ENCODE data around the gene FSD2. TPM values are rescaled to one million over a fixed set of nuclear protein-coding genes. Genes with fewer than 3 reads are reported as not detected.

The FSD2 gene
- total RNA-seq, 2 donors from 2014 or later = not detected

DNA sequence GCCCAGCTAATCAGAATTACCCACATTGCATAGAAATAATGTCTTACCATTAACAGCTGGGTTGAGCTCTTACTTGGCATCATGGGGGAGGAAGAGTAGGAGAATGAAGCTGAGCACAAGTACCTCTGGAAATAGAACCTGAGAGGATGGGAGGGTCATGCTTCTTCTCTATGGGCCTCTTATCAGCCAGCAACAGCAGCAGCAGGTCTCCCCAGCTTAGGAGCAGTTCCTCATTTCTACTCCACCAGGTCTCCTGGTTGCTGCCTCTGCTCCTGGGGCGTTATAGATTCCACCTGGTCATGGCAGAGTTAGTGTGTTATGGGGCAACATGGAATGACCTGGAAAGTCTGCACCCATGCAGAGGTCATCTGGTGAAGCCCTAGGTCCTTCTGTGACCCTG, 3.4 kb downstream of the FSD2 start:
- Histone ChIP-seq H3K9ac (ENCODE audit: extremely low read depth, low read length, poor library complexity, severe bottlenecking) (no peak overlapping the region), H3K27ac (ENCODE audit: low read depth, low read length) (no peak overlapping the region), H3K9me3 (ENCODE audit: control insufficient read depth, low read length) (no peaks in the 10 kb centered on the region), H3K4me3 (ENCODE audit: low read length) (no peak overlapping the region), H3K36me3 (ENCODE audit: control insufficient read depth, insufficient read depth, low read length) (no peaks in the 10 kb centered on the region), H3K4me1 (ENCODE audit: control insufficient read depth, insufficient read depth, low read length) (no peaks in the 10 kb centered on the region), H3K27me3 (ENCODE audit: control insufficient read depth, insufficient read depth, low read length, poor library complexity, severe bottlenecking) (peaks cover 62% of the 10 kb centered on the region)
- 53% methylated on average over 1 of the region's 1 CpG; no CpG with 5 or more reads in 1 of the 2 experiments for WGBS, 2 experiments (ENCODE audit: insufficient coverage in 1 of 2, insufficient read length in 1 of 2)
- no peak overlapping the region for H3K27ac Mint-ChIP-seq
- no peaks in the 10 kb centered on the region for H3K4me1 Mint-ChIP-seq
- H3K9me3 Mint-ChIP-seq = no peaks in the 10 kb centered on the region
- TF ChIP-seq CTCF (conservative IDR thresholded peaks at IDR 0.05) = no peak
- no peak overlapping the region for H3K4me3 Mint-ChIP-seq
- H3K27me3 Mint-ChIP-seq (ENCODE audit: insufficient read depth) = peaks cover 57% of the 10 kb centered on the region
- H3K36me3 Mint-ChIP-seq (ENCODE audit: low read depth) = no peaks in the 10 kb centered on the region
- no peak for DNase-seq

DNA sequence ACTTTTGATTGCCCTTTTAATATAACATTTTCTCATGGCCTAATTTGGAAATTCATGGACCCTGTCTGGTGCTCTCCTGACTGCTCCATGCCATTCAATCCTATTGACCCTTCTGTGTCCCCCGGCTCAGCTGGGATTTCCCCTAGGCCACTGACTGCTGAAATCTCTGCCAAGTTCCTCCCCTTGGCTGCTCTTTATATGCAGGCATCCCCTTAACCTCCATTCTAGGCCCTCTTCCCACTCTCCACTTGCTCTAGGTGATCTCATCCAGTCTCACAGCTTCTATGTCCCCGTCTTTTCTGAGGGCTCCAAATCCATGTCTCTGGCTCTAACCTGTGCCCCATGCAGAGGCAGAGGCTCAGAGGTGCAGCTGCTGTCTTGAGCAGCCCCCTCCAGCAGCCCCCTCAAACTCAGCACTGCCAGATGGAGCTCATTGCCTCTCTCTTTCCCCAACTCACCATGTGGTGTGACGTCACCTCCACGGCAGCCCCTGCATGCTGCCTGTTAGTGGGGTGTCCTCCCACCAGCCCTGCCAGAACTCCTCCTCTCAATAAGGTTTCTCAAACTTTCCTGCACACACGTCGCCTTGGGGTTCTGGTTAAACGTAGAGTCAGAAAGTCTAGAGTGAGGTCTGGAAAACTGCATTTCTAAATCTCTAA, 6.6 kb downstream of the FSD2 start:
- WGBS, 2 experiments (ENCODE audit: insufficient coverage in 1 of 2, insufficient read length in 1 of 2) = 83 to 88% methylated on average over 2 to 7 of the region's 7 CpGs
- no peak for TF ChIP-seq CTCF (conservative IDR thresholded peaks at IDR 0.05)

GRCh38 chr15:82798531-82799166, 7.2 kb downstream of the FSD2 start:
- peaks cover 6% of the 10 kb centered on the region for H3K9me3 Mint-ChIP-seq
- Histone ChIP-seq H3K4me1 (ENCODE audit: control insufficient read depth, insufficient read depth, low read length) (no peaks in the 10 kb centered on the region), H3K27me3 (ENCODE audit: control insufficient read depth, insufficient read depth, low read length, poor library complexity, severe bottlenecking) (peaks cover 44% of the 10 kb centered on the region), H3K27ac (ENCODE audit: low read depth, low read length) (no peak overlapping the region), H3K9me3 (ENCODE audit: control insufficient read depth, low read length) (peaks cover 5% of the 10 kb centered on the region), H3K9ac (ENCODE audit: extremely low read depth, low read length, poor library complexity, severe bottlenecking) (no peak overlapping the region), H3K36me3 (ENCODE audit: control insufficient read depth, insufficient read depth, low read length) (no peaks in the 10 kb centered on the region), H3K4me3 (ENCODE audit: low read length) (no peak overlapping the region)
- no peak for TF ChIP-seq CTCF (conservative IDR thresholded peaks at IDR 0.05)
- no peak for DNase-seq
- 81 to 87% methylated on average over 5 of the region's 5 CpGs for WGBS, 2 experiments (ENCODE audit: insufficient coverage in 1 of 2, insufficient read length in 1 of 2)
- H3K27ac Mint-ChIP-seq = no peak overlapping the region
- no peaks in the 10 kb centered on the region for H3K36me3 Mint-ChIP-seq (ENCODE audit: low read depth)
- H3K27me3 Mint-ChIP-seq (ENCODE audit: insufficient read depth) = peaks cover 54% of the 10 kb centered on the region
- no peaks in the 10 kb centered on the region for H3K4me1 Mint-ChIP-seq
- H3K4me3 Mint-ChIP-seq = no peak overlapping the region

More for the DNA sequence above, 6.6 kb downstream of the FSD2 start:
- H3K4me3 Mint-ChIP-seq = no peak overlapping the region
- no peaks in the 10 kb centered on the region for H3K4me1 Mint-ChIP-seq
- no peaks in the 10 kb centered on the region for H3K36me3 Mint-ChIP-seq (ENCODE audit: low read depth)
- Histone ChIP-seq H3K9me3 (ENCODE audit: control insufficient read depth, low read length) (no peaks in the 10 kb centered on the region), H3K4me1 (ENCODE audit: control insufficient read depth, insufficient read depth, low read length) (no peaks in the 10 kb centered on the region), H3K27ac (ENCODE audit: low read depth, low read length) (no peak overlapping the region), H3K9ac (ENCODE audit: extremely low read depth, low read length, poor library complexity, severe bottlenecking) (no peak overlapping the region), H3K27me3 (ENCODE audit: control insufficient read depth, insufficient read depth, low read length, poor library complexity, severe bottlenecking) (peaks cover 50% of the 10 kb centered on the region), H3K36me3 (ENCODE audit: control insufficient read depth, insufficient read depth, low read length) (no peaks in the 10 kb centered on the region), H3K4me3 (ENCODE audit: low read length) (no peak overlapping the region)
- peaks cover 2% of the 10 kb centered on the region for H3K9me3 Mint-ChIP-seq
- H3K27ac Mint-ChIP-seq = no peak overlapping the region
- peaks cover 58% of the 10 kb centered on the region for H3K27me3 Mint-ChIP-seq (ENCODE audit: insufficient read depth)
- no peak for DNase-seq

Measured in endodermal cell (in vitro differentiated cells).